ENCODE data around the gene MYO6.

DNA sequence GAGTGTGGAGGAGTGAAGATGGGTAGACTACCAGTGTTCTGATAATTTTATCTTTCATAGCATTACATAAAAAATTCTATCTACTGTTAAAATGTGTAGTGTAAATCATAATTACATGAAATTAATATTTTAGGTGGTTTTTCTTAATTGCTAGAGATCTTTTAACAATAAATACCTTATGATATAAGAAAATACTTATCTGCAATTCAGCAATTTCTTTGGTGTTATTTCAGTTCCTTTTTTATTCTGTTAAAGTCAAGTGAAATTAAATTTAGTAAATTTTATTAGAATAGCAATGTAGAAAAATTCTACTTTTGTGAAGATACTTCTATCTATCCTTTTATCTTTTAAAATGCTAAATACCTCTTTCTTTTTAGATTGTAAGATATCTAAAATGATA lies 219.1 kb downstream of the MYO6 start:
- TF ChIP-seq YY1 (IDR thresholded peaks at IDR 0.05; ENCODE audit: low read depth) = no peak
- no peak for TF ChIP-seq TCF12 (IDR thresholded peaks at IDR 0.05; ENCODE audit: low read depth)
- no peak for TF ChIP-seq EP300 (IDR thresholded peaks at IDR 0.05; ENCODE audit: borderline replicate concordance)
- no peak for TF ChIP-seq REST (IDR thresholded peaks at IDR 0.05; ENCODE audit: low read depth)
- TF ChIP-seq TEAD4 (IDR thresholded peaks at IDR 0.05) = no peak
- TF ChIP-seq, protein P1, sequence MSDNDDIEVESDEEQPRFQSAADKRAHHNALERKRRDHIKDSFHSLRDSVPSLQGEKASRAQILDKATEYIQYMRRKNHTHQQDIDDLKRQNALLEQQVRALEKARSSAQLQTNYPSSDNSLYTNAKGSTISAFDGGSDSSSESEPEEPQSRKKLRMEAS (IDR thresholded peaks at IDR 0.05) = no peak
- no peak for TF ChIP-seq RAD21 (IDR thresholded peaks at IDR 0.05; ENCODE audit: low read depth)
- no peak for TF ChIP-seq USF1 (IDR thresholded peaks at IDR 0.05)
- no peak for TF ChIP-seq CEBPB (IDR thresholded peaks at IDR 0.05)
- no peak for TF ChIP-seq EGR1 (IDR thresholded peaks at IDR 0.05)
- no peak for TF ChIP-seq CREB1 (IDR thresholded peaks at IDR 0.05; ENCODE audit: low read depth)
- no peak for TF ChIP-seq NFIC (IDR thresholded peaks at IDR 0.05)

Measured in Ishikawa (cell line).